K562 (cell line): ENCODE measurements around the gene RUFY2. TPM values are rescaled to one million over a fixed set of nuclear protein-coding genes. Genes with fewer than 3 reads are reported as not detected.
A peak's percentile ranks its signal among the peaks of the same experiment; 100 is the strongest.

Source experiments
- BHLHE40 ChIP-seq: IDR thresholded peaks from 2 replicates; pipeline ENCODE4 v1.6.1; 2011; ENCODE audit warnings: low read length, improper control_type of control experiment
- CCNT2 ChIP-seq: IDR thresholded peaks from 2 replicates; pipeline ENCODE4 v1.6.1; 2011; ENCODE audit warnings: borderline replicate concordance, low read depth, mild to moderate bottlenecking, moderate library complexity, mixed read lengths, low read length; ENCODE audit not compliant: insufficient read length; ENCODE audit errors: extremely low read depth
- E2F1 ChIP-seq: sonication (generic); formaldehyde crosslinking; IDR thresholded peaks from 2 replicates; pipeline ENCODE4 v1.8.1; 2023; ENCODE audit warnings: mild to moderate bottlenecking, missing genetic modification reagents, moderate library complexity
- EP400 ChIP-seq: fragments of 450-650 bp; IDR thresholded peaks from 2 replicates; pipeline ENCODE4 v1.6.1; 2017; ENCODE audit warnings: antibody characterized with exemption, mild to moderate bottlenecking, moderate library complexity
- POLR2A ChIP-seq: fragments of 450-650 bp; conservative IDR thresholded peaks from 2 replicates; pipeline ENCODE4 v1.6.1; 2016
- PPARD ChIP-seq: fragments of 250-450 bp; sonication (Bioruptor Pico); IDR thresholded peaks from 2 replicates; pipeline ENCODE4 v1.8.0; 2022; ENCODE audit warnings: inconsistent platforms, mild to moderate bottlenecking, moderate library complexity
- RBFOX2 ChIP-seq: fragments of 200-400 bp; formaldehyde crosslinking; IDR thresholded peaks from 2 replicates; pipeline ENCODE4 v1.6.1; 2017; ENCODE audit warnings: low read depth, mild to moderate bottlenecking, low read length, moderate library complexity
- RNF2 ChIP-seq: sonication (generic); IDR thresholded peaks from 2 replicates; pipeline ENCODE4 v1.6.1; 2016
- SMARCB1 ChIP-seq: IDR thresholded peaks from 2 replicates; pipeline ENCODE4 v1.6.1; 2011; ENCODE audit warnings: improper control_type of control experiment, low read depth; ENCODE audit not compliant: insufficient read length
- SRF ChIP-seq, 2 experiments: fragments of 250-450, 450-650 bp in 1 of 2; sonication (Bioruptor Pico) in 1 of 2; sonication (generic) in 1 of 2; formaldehyde crosslinking; IDR thresholded peaks; 2 replicates each; pipeline versions ENCODE4 v1.5.0 to v1.5.1; 2020 to 2022; ENCODE audit warnings: mild to moderate bottlenecking in 1 of 2, missing genetic modification reagents in 1 of 2
- TFAM ChIP-seq: fragments of 250-450 bp; sonication (Bioruptor Pico); conservative IDR thresholded peaks from 2 replicates; pipeline ENCODE4 v1.5.0; 2021; ENCODE audit warnings: mild to moderate bottlenecking, moderate library complexity
- TOE1 ChIP-seq, 2 experiments: fragments of 450-650 bp in 1 of 2; sonication (generic) in 1 of 2; formaldehyde crosslinking in 1 of 2; IDR thresholded peaks; 2 replicates each; pipeline versions ENCODE4 v1.7.1 to v1.8.0; 2016 to 2022; ENCODE audit warnings: borderline replicate concordance in 2 of 2, mild to moderate bottlenecking in 2 of 2, antibody characterized with exemption in 1 of 2, inconsistent platforms in 1 of 2, low read depth in 1 of 2, missing genetic modification reagents in 1 of 2, moderate library complexity in 1 of 2
- ZNF316 ChIP-seq: fragments of 450-650 bp; IDR thresholded peaks from 2 replicates; pipeline ENCODE4 v1.6.1; 2016
- polyA plus RNA-seq, 8 experiments: library from polyadenylated mRNA; depleted of rRNA in 4 of 8; stranded (reverse) in 5 of 8; unstranded in 3 of 8; fragments of >200 nt; fragmentation: Nextera tagmentation in 2 of 8; fragmentation: Illumina TruSeq in 1 of 8; extraction: Ambion mirVana in 2 of 8; extraction: Trizol in 1 of 8; gene quantifications; 2 replicates each; pipeline versions ENCODE4 v1.2.1 to v1.2.3, GENCODE V29; 2011 to 2014; ENCODE audit warnings: inconsistent platforms in 1 of 8, missing spikeins in 1 of 8
- total RNA-seq, 7 experiments: library from RNA; depleted of rRNA in 6 of 7; stranded (reverse); fragments of >200 nt in 6 of 7; fragmentation: Illumina TruSeq in 2 of 7; extraction: Trizol in 2 of 7; gene quantifications; 2 replicates each; pipeline versions ENCODE4 v1.2.1 to v1.2.3, GENCODE V29; 2011 to 2021; ENCODE audit warnings: low replicate concordance in 1 of 7
- TF ChIP-seq, protein P1 (sequence below): fragments of 250-450 bp; sonication (Bioruptor Pico); IDR thresholded peaks from 2 replicates; pipeline ENCODE4 v1.8.0; 2022; ENCODE audit warnings: inconsistent platforms, mild to moderate bottlenecking, moderate library complexity, borderline replicate concordance
- TF ChIP-seq, protein P2 (sequence below), 2 experiments: fragments of 450-650 bp; formaldehyde crosslinking in 1 of 2; IDR thresholded peaks; 2 replicates each; pipeline versions ENCODE4 v1.4.0 to v1.6.1; 2014 to 2020; ENCODE audit warnings: mild to moderate bottlenecking in 2 of 2, borderline replicate concordance in 1 of 2, low read depth in 1 of 2

The RUFY2 gene
- total and polyA plus RNA-seq, 9 of the 15 experiments (the other 6 are each of a cell fraction or from before 2014, with no cell fraction given), result 3.7 to 20.1 (median 12.6) TPM

- TF ChIP-seq, protein P1, sequence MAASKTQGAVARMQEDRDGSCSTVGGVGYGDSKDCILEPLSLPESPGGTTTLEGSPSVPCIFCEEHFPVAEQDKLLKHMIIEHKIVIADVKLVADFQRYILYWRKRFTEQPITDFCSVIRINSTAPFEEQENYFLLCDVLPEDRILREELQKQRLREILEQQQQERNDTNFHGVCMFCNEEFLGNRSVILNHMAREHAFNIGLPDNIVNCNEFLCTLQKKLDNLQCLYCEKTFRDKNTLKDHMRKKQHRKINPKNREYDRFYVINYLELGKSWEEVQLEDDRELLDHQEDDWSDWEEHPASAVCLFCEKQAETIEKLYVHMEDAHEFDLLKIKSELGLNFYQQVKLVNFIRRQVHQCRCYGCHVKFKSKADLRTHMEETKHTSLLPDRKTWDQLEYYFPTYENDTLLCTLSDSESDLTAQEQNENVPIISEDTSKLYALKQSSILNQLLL (CRISPR knock-in tag), result no peak
- TF ChIP-seq BHLHE40 (0 out of 2 replicates have a peak, but pooled peaks have one; percentile 17), ZNF316 (peak; percentile 70), SRF (CRISPR knock-in tag; IDR thresholded peaks at IDR 0.05) (0 out of 4 replicates have a peak, but pooled peaks of 1 of the 2 experiments have one; percentile 27), SMARCB1 (no peak), TOE1 (IDR thresholded peaks at IDR 0.05; ENCODE audit: borderline replicate concordance) (0 out of 2 replicates have a peak, but pooled peaks have one; percentile 47), TOE1 (CRISPR knock-in tag; IDR thresholded peaks at IDR 0.05; ENCODE audit: borderline replicate concordance, low read depth) (no peak), E2F1 (CRISPR knock-in tag) (no peak), RNF2 (no peak), RBFOX2 (peak; percentile 52), POLR2A (no peak), EP400 (peak; percentile 19), CCNT2 (no peak), PPARD (CRISPR knock-in tag) (no peak), TFAM (no peak)
- TF ChIP-seq, protein P2, sequence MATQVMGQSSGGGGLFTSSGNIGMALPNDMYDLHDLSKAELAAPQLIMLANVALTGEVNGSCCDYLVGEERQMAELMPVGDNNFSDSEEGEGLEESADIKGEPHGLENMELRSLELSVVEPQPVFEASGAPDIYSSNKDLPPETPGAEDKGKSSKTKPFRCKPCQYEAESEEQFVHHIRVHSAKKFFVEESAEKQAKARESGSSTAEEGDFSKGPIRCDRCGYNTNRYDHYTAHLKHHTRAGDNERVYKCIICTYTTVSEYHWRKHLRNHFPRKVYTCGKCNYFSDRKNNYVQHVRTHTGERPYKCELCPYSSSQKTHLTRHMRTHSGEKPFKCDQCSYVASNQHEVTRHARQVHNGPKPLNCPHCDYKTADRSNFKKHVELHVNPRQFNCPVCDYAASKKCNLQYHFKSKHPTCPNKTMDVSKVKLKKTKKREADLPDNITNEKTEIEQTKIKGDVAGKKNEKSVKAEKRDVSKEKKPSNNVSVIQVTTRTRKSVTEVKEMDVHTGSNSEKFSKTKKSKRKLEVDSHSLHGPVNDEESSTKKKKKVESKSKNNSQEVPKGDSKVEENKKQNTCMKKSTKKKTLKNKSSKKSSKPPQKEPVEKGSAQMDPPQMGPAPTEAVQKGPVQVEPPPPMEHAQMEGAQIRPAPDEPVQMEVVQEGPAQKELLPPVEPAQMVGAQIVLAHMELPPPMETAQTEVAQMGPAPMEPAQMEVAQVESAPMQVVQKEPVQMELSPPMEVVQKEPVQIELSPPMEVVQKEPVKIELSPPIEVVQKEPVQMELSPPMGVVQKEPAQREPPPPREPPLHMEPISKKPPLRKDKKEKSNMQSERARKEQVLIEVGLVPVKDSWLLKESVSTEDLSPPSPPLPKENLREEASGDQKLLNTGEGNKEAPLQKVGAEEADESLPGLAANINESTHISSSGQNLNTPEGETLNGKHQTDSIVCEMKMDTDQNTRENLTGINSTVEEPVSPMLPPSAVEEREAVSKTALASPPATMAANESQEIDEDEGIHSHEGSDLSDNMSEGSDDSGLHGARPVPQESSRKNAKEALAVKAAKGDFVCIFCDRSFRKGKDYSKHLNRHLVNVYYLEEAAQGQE (IDR thresholded peaks at IDR 0.05; ENCODE audit: borderline replicate concordance), result 0 out of 2 replicates have a peak, but pooled peaks have one; percentile 9
- TF ChIP-seq, protein P2 (CRISPR knock-in tag; IDR thresholded peaks at IDR 0.05; ENCODE audit: low read depth), result no peak
These were observed 73.3 kb downstream of the RUFY2 start (continued) for GRCh38 chr10:68333440-68334431.
